ENCODE results near the gene PERM1. TPM values are rescaled to one million over a fixed set of nuclear protein-coding genes. Genes with fewer than 3 reads are reported as not detected.

The PERM1 gene
- total and polyA plus RNA-seq, 2 of the 13 experiments (the other 11 are each of a cell fraction or from before 2014, with no cell fraction given): 0.04 to 0.29 TPM

DNA sequence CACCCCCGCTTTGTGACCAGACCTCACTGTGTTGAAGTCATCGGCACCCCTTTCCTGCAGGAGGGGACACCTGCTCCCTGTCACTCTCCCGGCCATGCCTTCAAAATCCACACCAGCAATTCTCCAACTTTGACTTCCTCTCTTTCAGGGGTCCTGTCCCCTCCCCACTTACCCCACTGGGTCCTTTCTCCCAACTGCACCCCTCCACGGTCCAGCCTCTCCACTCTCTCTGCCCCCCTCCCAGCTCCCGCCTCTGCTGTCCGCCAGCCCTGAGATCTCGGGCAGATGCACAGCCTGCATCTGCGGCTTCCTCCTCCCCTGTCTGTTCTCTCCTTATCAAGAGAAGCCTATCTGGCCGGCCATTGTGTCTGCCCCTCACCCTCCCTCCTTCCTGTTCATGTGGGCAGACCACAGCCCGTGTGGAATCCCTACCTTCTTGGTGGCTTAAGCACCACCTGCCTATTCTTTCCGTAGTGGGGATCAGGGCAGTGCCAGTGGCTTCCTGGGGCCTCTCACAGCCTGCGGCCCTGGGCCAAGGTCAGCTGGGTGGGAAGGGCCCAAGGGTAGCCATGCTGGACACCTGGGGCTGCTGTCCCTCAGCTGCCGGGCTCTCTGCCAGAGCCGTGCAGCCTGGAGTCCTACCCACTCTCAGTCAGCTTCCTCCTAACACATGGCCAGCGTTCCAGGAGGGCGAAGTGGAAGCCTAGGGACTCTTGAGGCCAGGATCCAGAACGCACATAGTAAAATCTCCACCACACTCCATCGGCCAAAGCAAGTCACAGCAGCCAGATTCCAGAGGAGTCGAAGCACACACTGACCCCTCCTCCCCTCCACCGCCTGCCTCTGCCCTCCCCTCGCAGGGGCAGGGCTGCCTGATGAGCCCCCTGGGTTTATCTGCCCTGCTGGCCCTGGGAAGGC is 23.1 kb upstream of the PERM1 start:
- Histone ChIP-seq H3K4me3 (replicated peaks in 1 of 3; ENCODE audit: insufficient read depth in 1 of 3, low read depth in 2 of 3, low read length in 3 of 3) (peak overlapping the region; percentile 56 to 77 (median 70)), H2AFZ (ENCODE audit: low read length) (no peak overlapping the region), H3K36me3 (replicated peaks in 1 of 2; ENCODE audit: control insufficient read depth in 1 of 2, insufficient read depth in 2 of 2, low read length in 2 of 2) (no peaks in the 10 kb centered on the region), H3K27me3 (ENCODE audit: control insufficient read depth in 1 of 2, insufficient read depth in 2 of 2, low read length in 2 of 2) (no peaks in the 10 kb centered on the region), H3K27ac (ENCODE audit: extremely low read length, insufficient read depth, low read length) (peak overlapping the region; percentile 88), H3K9me3 (ENCODE audit: low read length) (no peaks in the 10 kb centered on the region), H3K4me1 (ENCODE audit: insufficient read depth, low read length) (peaks cover 54% of the 10 kb centered on the region), H3K4me2 (ENCODE audit: low read depth, low read length) (peak overlapping the region; percentile 87), H3K79me2 (ENCODE audit: insufficient read depth, low read length) (peaks cover 12% of the 10 kb centered on the region), H4K20me1 (ENCODE audit: insufficient read depth, low read length) (no peaks in the 10 kb centered on the region), H3K9ac (ENCODE audit: insufficient read depth, low read depth, low read length) (peak overlapping the region; percentile 77)
- ChIA-PET CTCF (ENCODE audit: low intra/inter-chr PET ratio, low total read pairs) (no interaction called here), POLR2A (interaction anchor here (1.0 to 4.1 kb wide), 7 partner anchors 8 to 59 kb away, joined by 3 to 61 read pairs (median 7); partner anchors contain the start of genes AGRN and ISG15)
- 18% methylated on average over 16 of the region's 21 CpGs for WGBS (ENCODE audit: low lambda C conversion rate)
- in situ Hi-C loops (cut with HindIII; ENCODE audit: extremely low pct_ligation_motif_present, low pct_unique_long_range_greater_than_20kb): no loop called here
- no TSS peak for BruUV-seq (replicated peaks)
- ATAC-seq: peak; percentile 45
- peak; percentile 62 for FAIRE-seq
- intact Hi-C loops (cut with micrococcal nuclease; ENCODE audit: unreplicated experiment): loop anchor here (10.0 kb wide), 1 partner anchor 230 kb away; the partner anchor contains the start of genes B3GALT6 and SDF4
- no peak for DNase-seq (ENCODE audit: low spot score)
- TF ChIP-seq ZNF629 (CRISPR knock-in tag; conservative IDR thresholded peaks at IDR 0.05): 0 out of 2 replicates have a peak, but pooled peaks have one; percentile 4
- TF ChIP-seq SRY (CRISPR knock-in tag; IDR thresholded peaks at IDR 0.05): peak; percentile 63; the same call in 1 of the 2 replicates
- TF ChIP-seq ZBTB4 (CRISPR knock-in tag; IDR thresholded peaks at IDR 0.05; ENCODE audit: borderline replicate concordance): peak; percentile 58
- TF ChIP-seq NFKB2 (CRISPR knock-in tag; IDR thresholded peaks at IDR 0.05; ENCODE audit: borderline replicate concordance): no peak; the same call in 1 of the 2 replicates
- 0 out of 2 replicates have a peak, but pooled peaks have one; percentile 46 for TF ChIP-seq ZMYM4 (CRISPR knock-in tag; IDR thresholded peaks at IDR 0.05)
- TF ChIP-seq, protein P1, sequence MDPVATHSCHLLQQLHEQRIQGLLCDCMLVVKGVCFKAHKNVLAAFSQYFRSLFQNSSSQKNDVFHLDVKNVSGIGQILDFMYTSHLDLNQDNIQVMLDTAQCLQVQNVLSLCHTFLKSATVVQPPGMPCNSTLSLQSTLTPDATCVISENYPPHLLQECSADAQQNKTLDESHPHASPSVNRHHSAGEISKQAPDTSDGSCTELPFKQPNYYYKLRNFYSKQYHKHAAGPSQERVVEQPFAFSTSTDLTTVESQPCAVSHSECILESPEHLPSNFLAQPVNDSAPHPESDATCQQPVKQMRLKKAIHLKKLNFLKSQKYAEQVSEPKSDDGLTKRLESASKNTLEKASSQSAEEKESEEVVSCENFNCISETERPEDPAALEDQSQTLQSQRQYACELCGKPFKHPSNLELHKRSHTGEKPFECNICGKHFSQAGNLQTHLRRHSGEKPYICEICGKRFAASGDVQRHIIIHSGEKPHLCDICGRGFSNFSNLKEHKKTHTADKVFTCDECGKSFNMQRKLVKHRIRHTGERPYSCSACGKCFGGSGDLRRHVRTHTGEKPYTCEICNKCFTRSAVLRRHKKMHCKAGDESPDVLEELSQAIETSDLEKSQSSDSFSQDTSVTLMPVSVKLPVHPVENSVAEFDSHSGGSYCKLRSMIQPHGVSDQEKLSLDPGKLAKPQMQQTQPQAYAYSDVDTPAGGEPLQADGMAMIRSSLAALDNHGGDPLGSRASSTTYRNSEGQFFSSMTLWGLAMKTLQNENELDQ (CRISPR knock-in tag; IDR thresholded peaks at IDR 0.05; ENCODE audit: borderline replicate concordance): 0 out of 2 replicates have a peak, but pooled peaks have one; percentile 12
- peak; percentile 76; the same call in 1 of the 2 replicates for TF ChIP-seq AKAP8 (CRISPR knock-in tag; IDR thresholded peaks at IDR 0.05)
- 0 out of 2 replicates have a peak, but pooled peaks have one; percentile 17 for TF ChIP-seq NFATC3 (CRISPR knock-in tag; IDR thresholded peaks at IDR 0.05)
- no peak for TF ChIP-seq SOX13 (IDR thresholded peaks at IDR 0.05)
- peak in 1 of 2 experiments; percentile 25; a peak in 1 of 4 replicates for TF ChIP-seq SOX13 (CRISPR knock-in tag; conservative IDR thresholded peaks at IDR 0.05 in 1 of 2, IDR thresholded peaks at IDR 0.05 in 1 of 2)
- TF ChIP-seq REPIN1 (CRISPR knock-in tag; IDR thresholded peaks at IDR 0.05; ENCODE audit: borderline replicate concordance, low read depth): peak; percentile 37; the same call in 1 of the 2 replicates
- TF ChIP-seq CBX5 (CRISPR knock-in tag; IDR thresholded peaks at IDR 0.05; ENCODE audit: borderline replicate concordance): peak; percentile 56; the same call in 1 of the 2 replicates
- peak; percentile 79; the same call in 1 of the 2 replicates for TF ChIP-seq UBTF (CRISPR knock-in tag; IDR thresholded peaks at IDR 0.05)
- TF ChIP-seq POLR2A (IDR thresholded peaks at IDR 0.05; ENCODE audit: insufficient read depth in 1 of 2, low read depth in 2 of 2, low read length in 2 of 2): 0 out of 4 replicates have a peak, but pooled peaks of 1 of the 2 experiments have one; percentile 31
